K562 (cell line): ENCODE measurements around the gene SPI1. TPM values are rescaled to one million over a fixed set of nuclear protein-coding genes. Genes with fewer than 3 reads are reported as not detected.
A peak's percentile ranks its signal among the peaks of the same experiment; 100 is the strongest.

Source experiments
- ATAC-seq: fragments of 200-7000 bp; cut with Tn5 transposase; 3 replicates; pipeline ENCODE4 v1.9.1; 2020; ENCODE audit warnings: moderate library complexity
- BruUV-seq: library from RNA; stranded (reverse); fragments of 400-500 nt; replicated peaks from 2 replicates; lab custom pipeline; 2021; lab: Mats Ljungman, UMichigan
- CTCF ChIA-PET: fragments of 300-600 bp; formaldehyde crosslinking; extraction: SDS; loops from one replicate; lab custom pipeline; 2021; ENCODE audit warnings: low intra/inter-chr PET ratio; lab: Yijun Ruan, JAX
- POLR2A ChIA-PET: fragments of 300-600, 350-650 bp; sonication (Branson Sonifier 250); formaldehyde crosslinking; extraction: SDS; loops from one replicate; lab custom pipeline; 2021; ENCODE audit warnings: antibody characterized with exemption, inconsistent platforms; lab: Yijun Ruan, JAX
- DNase-seq, 4 experiments: peaks; one replicate each; pipeline versions ENCODE4 v3.0.0 to v3.0.0-alpha.2; 2011 to 2018; ENCODE audit warnings: low spot score in 3 of 4, mixed read lengths in 3 of 4; ENCODE audit errors: extremely low read depth in 1 of 4
- FAIRE-seq: peaks from 2 replicates; lab custom pipeline; 2011; peaks lifted over from hg19 to GRCh38; lab: Jason Lieb, UNC
- H2AFZ ChIP-seq: 2 replicates; pipeline ENCODE4 v1.6.0; 2011; ENCODE audit warnings: low read depth, low read length, control low read depth, inconsistent platforms
- H3K27ac ChIP-seq: fragments of 200-600 bp; 3 replicates; pipeline ENCODE4 v1.8.0; 2011; ENCODE audit warnings: low read depth, mild to moderate bottlenecking, control low read depth, inconsistent platforms, low read length, moderate library complexity, mixed read lengths; ENCODE audit errors: extremely low read depth
- H3K27me3 ChIP-seq, 2 experiments: fragments of 300-600 bp in 1 of 2; 2 replicates in 1 of 2; 3 replicates in 1 of 2; pipeline versions ENCODE4 v1.6.0 to v1.8.0; 2011; ENCODE audit warnings: inconsistent platforms in 2 of 2, low read length in 2 of 2, mild to moderate bottlenecking in 1 of 2, mixed read lengths in 1 of 2, moderate library complexity in 1 of 2; ENCODE audit not compliant: control insufficient read depth in 2 of 2, insufficient read depth in 2 of 2
- H3K36me3 ChIP-seq: fragments of 300-600 bp; 3 replicates; pipeline ENCODE4 v1.8.0; 2011; ENCODE audit warnings: mild to moderate bottlenecking, low read length, inconsistent platforms; ENCODE audit not compliant: control insufficient read depth, insufficient read depth
- H3K4me1 ChIP-seq, 2 experiments: fragments of 200-600 bp in 1 of 2; replicated peaks in 1 of 2; 2 replicates in 1 of 2; 3 replicates in 1 of 2; pipeline versions ENCODE4 v1.5.1 to v1.8.0; 2011; ENCODE audit warnings: inconsistent platforms in 2 of 2, low read length in 2 of 2, mild to moderate bottlenecking in 1 of 2, mixed read lengths in 1 of 2, moderate library complexity in 1 of 2; ENCODE audit not compliant: control insufficient read depth in 2 of 2, insufficient read depth in 2 of 2
- H3K4me2 ChIP-seq: 2 replicates; pipeline ENCODE4 v1.6.1; 2011; ENCODE audit warnings: low read length, control low read depth, inconsistent platforms, mixed read lengths; ENCODE audit not compliant: insufficient read depth
- H3K4me3 ChIP-seq: fragments of 200-600 bp; sonication (generic), shearing (Covaris generic); 2 replicates; pipeline ENCODE4 v1.5.1; 2016; ENCODE audit warnings: control low read depth, inconsistent platforms
- H3K79me2 ChIP-seq: fragments of 200-600 bp; 3 replicates; pipeline ENCODE4 v1.8.0; 2011; ENCODE audit warnings: low read length, inconsistent platforms; ENCODE audit not compliant: control insufficient read depth, insufficient read depth
- H3K9ac ChIP-seq, 2 experiments: 2 replicates each; pipeline versions ENCODE4 v1.6.0 to v1.6.1; 2011; ENCODE audit warnings: low read depth in 2 of 2, low read length in 2 of 2, control low read depth in 1 of 2, inconsistent platforms in 1 of 2, mild to moderate bottlenecking in 1 of 2, mixed read lengths in 1 of 2; ENCODE audit not compliant: insufficient read depth in 1 of 2
- H3K9me1 ChIP-seq: one replicate; pipeline ENCODE4 v1.6.0; 2011; ENCODE audit warnings: inconsistent platforms, mild to moderate bottlenecking, low read length, moderate library complexity; ENCODE audit not compliant: control insufficient read depth, insufficient read depth
- H3K9me3 ChIP-seq: replicated peaks from 2 replicates; pipeline ENCODE4 v1.5.1; 2011; ENCODE audit warnings: low read depth, low read length, inconsistent platforms; ENCODE audit not compliant: control insufficient read depth, insufficient read depth
- H4K20me1 ChIP-seq: replicated peaks from 2 replicates; pipeline ENCODE4 v1.6.1; 2011; ENCODE audit warnings: low read length, inconsistent platforms, mixed read lengths; ENCODE audit not compliant: control insufficient read depth, insufficient read depth
- CREM ChIP-seq: IDR thresholded peaks from 2 replicates; pipeline ENCODE4 v1.6.1; 2014; ENCODE audit warnings: antibody characterized with exemption, low read depth
- HNRNPK ChIP-seq: fragments of 200-400 bp; formaldehyde crosslinking; IDR thresholded peaks from one replicate; pipeline ENCODE4 v1.6.1; 2018; ENCODE audit warnings: mild to moderate bottlenecking, low read depth, low read length; ENCODE audit not compliant: poor library complexity, severe bottlenecking
- KDM1A ChIP-seq, 2 experiments: fragments of 450-650 bp; IDR thresholded peaks; 2 replicates each; pipeline ENCODE4 v1.6.1; 2016; ENCODE audit warnings: mild to moderate bottlenecking in 2 of 2
- ZC3H8 ChIP-seq: fragments of 450-650 bp; IDR thresholded peaks from 2 replicates; pipeline ENCODE4 v1.6.1; 2017
- ZNF444 ChIP-seq: fragments of 250-450 bp; sonication (Bioruptor Pico); IDR thresholded peaks from 2 replicates; pipeline ENCODE4 v1.4.0; 2020; ENCODE audit warnings: mild to moderate bottlenecking, moderate library complexity
- ZNF778 ChIP-seq: fragments of 450-650 bp; formaldehyde crosslinking; IDR thresholded peaks from 2 replicates; pipeline ENCODE4 v1.4.0; 2020; ENCODE audit warnings: mild to moderate bottlenecking, moderate library complexity
- WGBS: fragments of 100-300 bp; shearing (Covaris generic); methylation state at CpG from one replicate; pipeline ENCODE4 v1.1.6; 2016; ENCODE audit warnings: low coverage, mixed read lengths; ENCODE audit not compliant: insufficient coverage; ENCODE audit errors: missing lambda C conversion rate; 5-methylcytosine and 5-hydroxymethylcytosine counted together
- in situ Hi-C: fragments of 300-500 bp; cut with MboI; formaldehyde crosslinking; loops from 4 replicates; pipeline ENCODE4 v1.15.0; 2018; ENCODE audit warnings: inconsistent platforms, mixed read lengths
- intact Hi-C: fragments of 100-400 bp; cut with micrococcal nuclease; formaldehyde crosslinking; loops from 2 replicates; pipeline ENCODE4 v1.14.2; 2022
- polyA plus RNA-seq, 8 experiments: library from polyadenylated mRNA; depleted of rRNA in 4 of 8; stranded (reverse) in 5 of 8; unstranded in 3 of 8; fragments of >200 nt; fragmentation: Nextera tagmentation in 2 of 8; fragmentation: Illumina TruSeq in 1 of 8; extraction: Ambion mirVana in 2 of 8; extraction: Trizol in 1 of 8; gene quantifications; 2 replicates each; pipeline versions ENCODE4 v1.2.1 to v1.2.3, GENCODE V29; 2011 to 2014; ENCODE audit warnings: inconsistent platforms in 1 of 8, missing spikeins in 1 of 8
- total RNA-seq, 7 experiments: library from RNA; depleted of rRNA in 6 of 7; stranded (reverse); fragments of >200 nt in 6 of 7; fragmentation: Illumina TruSeq in 2 of 7; extraction: Trizol in 2 of 7; gene quantifications; 2 replicates each; pipeline versions ENCODE4 v1.2.1 to v1.2.3, GENCODE V29; 2011 to 2021; ENCODE audit warnings: low replicate concordance in 1 of 7
- TF ChIP-seq, protein P1 (sequence below): sonication (generic); formaldehyde crosslinking; IDR thresholded peaks from 2 replicates; pipeline ENCODE4 v1.8.0; 2022; ENCODE audit warnings: missing genetic modification reagents, mild to moderate bottlenecking, moderate library complexity, borderline replicate concordance
- TF ChIP-seq, protein P2 (sequence below): fragments of 250-450 bp; sonication (Bioruptor Pico); IDR thresholded peaks from 2 replicates; pipeline ENCODE4 v1.8.0; 2021; ENCODE audit warnings: mild to moderate bottlenecking, moderate library complexity

SPI1 gene
- total and polyA plus RNA-seq, 9 of the 15 experiments (the other 6 are each of a cell fraction or from before 2014, with no cell fraction given) = 0.10 to 33.7 (median 10.3) TPM

DNA sequence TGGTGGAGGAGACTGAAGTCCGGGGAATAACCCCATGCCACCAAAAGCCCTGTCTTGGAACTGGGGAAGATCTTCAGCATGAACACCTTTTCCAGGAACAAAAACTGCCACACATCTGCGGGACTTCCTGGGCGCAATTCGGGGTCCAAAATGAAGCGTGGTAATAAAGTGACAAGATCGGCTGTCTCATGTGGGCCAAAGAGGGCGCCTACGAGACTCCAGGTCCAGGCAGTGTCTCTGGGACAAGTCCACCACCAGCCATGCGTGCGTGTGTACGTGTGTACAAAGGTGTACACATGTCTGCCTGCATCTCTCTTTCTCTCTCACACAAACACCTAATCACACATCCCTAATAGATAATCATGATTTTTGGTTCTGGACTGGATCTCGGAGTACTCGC lies 16.9 kb downstream of the SPI1 start:
- peak overlapping the region; percentile 10; the same call in 1 of the 3 replicates for H3K27ac ChIP-seq
- intact Hi-C loops = no loop called here
- 50% methylated on average over 13 of the region's 13 CpGs for WGBS
- H3K9me3 ChIP-seq = peaks cover 7% of the 10 kb centered on the region; the same call in 1 of the 2 replicates
- peaks cover 2% of the 10 kb centered on the region for H3K9me1 ChIP-seq
- TF ChIP-seq CREM = 0 out of 2 replicates have a peak, but pooled peaks have one; percentile 1
- TF ChIP-seq KDM1A (IDR thresholded peaks at IDR 0.05) = 0 out of 4 replicates have a peak, but pooled peaks of 1 of the 2 experiments have one; percentile 37
- TF ChIP-seq, protein P1, sequence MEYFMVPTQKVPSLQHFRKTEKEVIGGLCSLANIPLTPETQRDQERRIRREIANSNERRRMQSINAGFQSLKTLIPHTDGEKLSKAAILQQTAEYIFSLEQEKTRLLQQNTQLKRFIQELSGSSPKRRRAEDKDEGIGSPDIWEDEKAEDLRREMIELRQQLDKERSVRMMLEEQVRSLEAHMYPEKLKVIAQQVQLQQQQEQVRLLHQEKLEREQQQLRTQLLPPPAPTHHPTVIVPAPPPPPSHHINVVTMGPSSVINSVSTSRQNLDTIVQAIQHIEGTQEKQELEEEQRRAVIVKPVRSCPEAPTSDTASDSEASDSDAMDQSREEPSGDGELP = no peak
- TF ChIP-seq, all 486 proteins: peak for 2
- ChIA-PET POLR2A (no interaction called here), CTCF (no interaction called here)
- in situ Hi-C loops = no loop called here
- Histone ChIP-seq H3K4me2 (peak overlapping the region; percentile 10; the same call in 1 of the 2 replicates), H3K4me3 (no peak overlapping the region), H4K20me1 (no peaks in the 10 kb centered on the region), H3K4me1 (peaks cover 6 to 26% of the 10 kb centered on the region in 2 experiments; a peak in 4 of 5 replicates), H3K9ac (peak overlapping the region; percentile 4 to 83; a peak in 2 of 4 replicates), H3K36me3 (0 out of 3 replicates have a peak, but pooled peaks cover 3% of the 10 kb centered on the region), H2AFZ (peak overlapping the region; percentile 78), H3K27me3 (no peaks in the 10 kb centered on the region), H3K79me2 (no peaks in the 10 kb centered on the region)
- no TSS peak for BruUV-seq
- ATAC-seq = peak; percentile 68
- no peak for DNase-seq
- peak; percentile 59 for FAIRE-seq

DNA sequence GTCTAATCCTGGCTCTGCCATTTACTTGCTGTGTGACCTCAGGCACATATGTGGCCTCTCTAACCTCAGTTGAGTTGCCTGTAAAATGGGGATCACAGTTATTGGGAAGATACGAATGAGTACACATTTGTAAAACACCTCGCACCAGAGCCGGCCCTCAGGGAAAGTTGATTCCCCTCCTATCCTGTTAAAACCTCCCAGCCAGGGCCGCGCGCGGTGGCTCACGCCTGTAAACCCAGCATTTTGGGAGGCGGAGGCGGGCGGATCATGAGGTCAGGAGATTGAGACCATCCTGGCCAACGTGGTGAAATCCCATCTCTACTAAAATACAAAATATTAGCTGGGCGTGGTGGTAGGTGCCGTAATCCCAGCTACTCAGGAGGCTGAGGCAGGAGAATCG lies 18.0 kb downstream of the SPI1 start:
- no peaks in the 10 kb centered on the region for H3K79me2 ChIP-seq
- no peak overlapping the region for H3K27ac ChIP-seq
- no peak overlapping the region for H3K9ac ChIP-seq
- H4K20me1 ChIP-seq = no peaks in the 10 kb centered on the region
- no peak overlapping the region for H3K4me3 ChIP-seq
- 88% methylated on average over 13 of the region's 15 CpGs for WGBS
- H3K27me3 ChIP-seq = no peaks in the 10 kb centered on the region
- in situ Hi-C loops (no loop called here), intact Hi-C loops (no loop called here)
- CTCF ChIA-PET = no interaction called here
- peaks cover 2% of the 10 kb centered on the region for H3K9me1 ChIP-seq
- POLR2A ChIA-PET = interaction anchor here (0.6 kb wide), 1 partner anchor 132 kb away, joined by 3 read pairs; no protein-coding TSS in a partner anchor
- H2AFZ ChIP-seq = no peak overlapping the region
- H3K4me1 ChIP-seq = peaks cover 0 to 27% of the 10 kb centered on the region in 2 experiments; a peak in 3 of 5 replicates
- H3K9me3 ChIP-seq = peaks cover 13% of the 10 kb centered on the region
- FAIRE-seq = no peak
- no peak overlapping the region for H3K4me2 ChIP-seq
- H3K36me3 ChIP-seq = 0 out of 3 replicates have a peak, but pooled peaks cover 3% of the 10 kb centered on the region
- TF ChIP-seq, protein P2, sequence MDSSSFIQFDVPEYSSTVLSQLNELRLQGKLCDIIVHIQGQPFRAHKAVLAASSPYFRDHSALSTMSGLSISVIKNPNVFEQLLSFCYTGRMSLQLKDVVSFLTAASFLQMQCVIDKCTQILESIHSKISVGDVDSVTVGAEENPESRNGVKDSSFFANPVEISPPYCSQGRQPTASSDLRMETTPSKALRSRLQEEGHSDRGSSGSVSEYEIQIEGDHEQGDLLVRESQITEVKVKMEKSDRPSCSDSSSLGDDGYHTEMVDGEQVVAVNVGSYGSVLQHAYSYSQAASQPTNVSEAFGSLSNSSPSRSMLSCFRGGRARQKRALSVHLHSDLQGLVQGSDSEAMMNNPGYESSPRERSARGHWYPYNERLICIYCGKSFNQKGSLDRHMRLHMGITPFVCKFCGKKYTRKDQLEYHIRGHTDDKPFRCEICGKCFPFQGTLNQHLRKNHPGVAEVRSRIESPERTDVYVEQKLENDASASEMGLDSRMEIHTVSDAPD = no peak
- TF ChIP-seq ZC3H8 (no peak), HNRNPK (no peak), ZNF444 (no peak), ZNF778 (no peak)
- BruUV-seq = no TSS peak
- no peak for DNase-seq
- no peak for ATAC-seq
